Measurements from ENCODE around the gene TMEM203.

Gene TMEM203

GRCh38 chr9:137178201-137178938 lies 27.1 kb downstream of the TMEM203 start:
- DNase-seq (ENCODE audit: low read depth in 2 of 2), result no peak

GRCh38 chr9:137176302-137177182 lies 28.9 kb downstream of the TMEM203 start:
- no peak for DNase-seq (ENCODE audit: low read depth in 2 of 2)

GRCh38 chr9:137175345-137175961 lies 30.0 kb downstream of the TMEM203 start:
- no peak for DNase-seq (ENCODE audit: low read depth in 2 of 2)

- no peak for DNase-seq (ENCODE audit: low read depth in 2 of 2)
Measured at GRCh38 chr9:137174722-137175293, 30.6 kb downstream of the TMEM203 start.

- no peak for DNase-seq (ENCODE audit: low read depth in 2 of 2)
Measured at GRCh38 chr9:137173796-137174664, 31.4 kb downstream of the TMEM203 start.

- DNase-seq (ENCODE audit: low read depth in 2 of 2), result no peak
Measured at GRCh38 chr9:137172901-137173795, 32.3 kb downstream of the TMEM203 start.

- no peak for DNase-seq (ENCODE audit: low read depth in 2 of 2)
Measured at GRCh38 chr9:137171149-137171900, 34.1 kb downstream of the TMEM203 start.

- DNase-seq (ENCODE audit: low read depth in 2 of 2), result no peak
Measured at GRCh38 chr9:137170486-137171148, 34.8 kb downstream of the TMEM203 start.

- DNase-seq (ENCODE audit: low read depth in 2 of 2), result no peak
Measured at GRCh38 chr9:137169896-137170358, 35.5 kb downstream of the TMEM203 start, which contains the start of gene LRRC26. Gene LRRC26, minus strand, starts transcription at chr9:137170051. Its CDS starts 108 bp downstream, at chr9:137169943.

GRCh38 chr9:137168904-137169856 lies 36.3 kb downstream of the TMEM203 start:
- no peak for DNase-seq (ENCODE audit: low read depth in 2 of 2)

GRCh38 chr9:137168573-137168903 lies 36.9 kb downstream of the TMEM203 start:
- no peak for DNase-seq (ENCODE audit: low read depth in 2 of 2)

- no peak for DNase-seq (ENCODE audit: low read depth in 2 of 2)
Measured at GRCh38 chr9:137167747-137168572, 37.5 kb downstream of the TMEM203 start.

- no peak for DNase-seq (ENCODE audit: low read depth in 2 of 2)
Measured at GRCh38 chr9:137167277-137167746, 38.1 kb downstream of the TMEM203 start.

- DNase-seq (ENCODE audit: low read depth in 2 of 2), result no peak
Measured at GRCh38 chr9:137166380-137167229, 38.8 kb downstream of the TMEM203 start.

GRCh38 chr9:137165250-137165836 lies 40.1 kb downstream of the TMEM203 start:
- DNase-seq (ENCODE audit: low read depth in 2 of 2), result no peak
